Stimulated activated CD4-positive, alpha-beta T cell treated with anti-CD3 and anti-CD28 coated beads, Interleukin-15, amount 100 ng/mL, for 48 hours (primary cell): Measurements from ENCODE around the gene SNRPD1.
"Not testable (repeated sequence)": the region's sequence is repeated elsewhere in the genome, so short reads cannot be mapped to it uniquely, and the experiment has no call there.

Experiments used
- DNase-seq, 2 donors: peaks; one replicate each; pipeline ENCODE4 v3.0.0-alpha.2; 2020; ENCODE audit warnings: low read depth in 2 of 2

The SNRPD1 gene

GRCh38 chr18:21612125-21613039 lies at the start of gene SNRPD1:
TSS of gene SNRPD1 (plus strand) at chr18:21612314. CDS start at chr18:21612430, 116 bp downstream.
- DNase-seq: peak; percentile 74 to 86

GRCh38 chr18:21571772-21572171 lies 40.3 kb upstream of the SNRPD1 start:
- DNase-seq: no peak

GRCh38 chr18:21575656-21576055 lies 36.5 kb upstream of the SNRPD1 start:
- no peak for DNase-seq

GRCh38 chr18:21584391-21584790 lies 27.7 kb upstream of the SNRPD1 start:
- no peak for DNase-seq

- not testable (repeated sequence) for DNase-seq
Measured at GRCh38 chr18:21592361-21592760, 19.8 kb upstream of the SNRPD1 start.

- DNase-seq: no peak
Measured at GRCh38 chr18:21593540-21594257, 18.4 kb upstream of the SNRPD1 start.

GRCh38 chr18:21597620-21598019 lies 14.5 kb upstream of the SNRPD1 start:
- DNase-seq: no peak

GRCh38 chr18:21598726-21599584 lies 13.2 kb upstream of the SNRPD1 start:
- DNase-seq: no peak

GRCh38 chr18:21599585-21600525 lies 12.3 kb upstream of the SNRPD1 start:
- peak in 1 of 2 donors; percentile 23 for DNase-seq

GRCh38 chr18:21600526-21601410 lies 11.3 kb upstream of the SNRPD1 start, which contains the start of gene ESCO1:
TSS of gene ESCO1 (minus strand) at chr18:21600704. CDS start at chr18:21574843, 25,861 bp downstream.
- peak; percentile 88 to 94 for DNase-seq

- DNase-seq: no peak
Measured at GRCh38 chr18:21602299-21602587, 9.9 kb upstream of the SNRPD1 start.

- DNase-seq: no peak
Measured at GRCh38 chr18:21604671-21605070, 7.4 kb upstream of the SNRPD1 start.

GRCh38 chr18:21605213-21605612 lies 6.9 kb upstream of the SNRPD1 start:
- no peak for DNase-seq

GRCh38 chr18:21611401-21612124 lies 551 bp upstream of the SNRPD1 start:
- not testable (repeated sequence) for DNase-seq

GRCh38 chr18:21621640-21622039 lies 9.5 kb downstream of the SNRPD1 start:
- not testable (repeated sequence) for DNase-seq

- DNase-seq: no peak
Measured at GRCh38 chr18:21629089-21629832, 17.1 kb downstream of the SNRPD1 start.

- no peak for DNase-seq
Measured at GRCh38 chr18:21632393-21632792, 20.3 kb downstream of the SNRPD1 start.

GRCh38 chr18:21634588-21635199 lies 22.6 kb downstream of the SNRPD1 start:
- no peak for DNase-seq
